Measurements from ENCODE around the gene CCDC57.
A peak's percentile ranks its signal among the peaks of the same experiment; 100 is the strongest.
"Not testable (repeated sequence)": the region's sequence is repeated elsewhere in the genome, so short reads cannot be mapped to it uniquely, and the experiment has no call there.

Gene CCDC57

DNA sequence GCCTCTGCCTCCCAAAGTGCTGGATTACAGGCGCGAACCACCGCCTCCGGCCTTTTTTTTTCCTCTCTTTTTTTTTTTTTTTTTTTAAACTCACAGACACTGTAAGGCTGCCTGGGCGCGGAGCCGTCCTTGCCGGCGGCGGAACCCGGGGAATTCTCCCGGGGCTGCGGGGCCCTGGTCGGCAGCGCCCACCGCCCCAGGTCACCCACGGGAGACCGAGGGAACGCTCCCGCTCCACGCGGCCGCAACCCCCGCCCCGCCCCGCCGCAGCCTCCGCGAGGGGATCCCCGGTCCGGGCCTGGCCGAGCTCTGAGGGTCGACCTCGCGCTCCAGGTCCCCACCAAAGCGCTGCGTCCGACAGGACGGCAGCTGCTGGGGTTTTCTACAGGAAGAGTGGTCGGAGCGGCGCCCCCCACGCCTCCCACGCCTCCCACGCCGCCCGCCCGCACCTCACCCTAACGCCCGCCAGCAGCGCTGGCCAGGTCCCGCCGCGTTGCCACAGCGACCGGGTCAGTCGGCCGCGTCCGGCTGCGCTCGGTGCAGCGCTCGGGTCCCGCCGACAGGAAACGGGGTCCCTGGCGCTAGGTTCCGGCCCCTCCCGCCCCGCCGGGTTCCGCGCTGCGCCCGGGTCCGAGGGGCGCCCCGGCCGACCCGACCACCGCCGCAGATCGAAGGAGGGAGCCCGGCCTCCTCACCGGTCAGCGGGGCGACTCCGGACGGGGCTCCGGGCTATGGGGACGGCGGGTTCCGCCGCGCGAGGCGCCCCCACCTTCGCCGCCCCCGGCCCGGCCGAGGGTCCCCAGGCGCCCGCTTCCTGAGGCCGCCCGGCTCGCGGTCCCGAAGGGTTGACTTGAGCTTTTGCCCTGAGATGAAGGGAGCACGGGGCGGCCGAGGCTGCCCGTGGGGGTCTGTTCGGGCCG is at the start of gene CCDC57:
Gene CCDC57, minus strand, starts transcription at position 512 of the 920 bp plus-strand sequence. CDS start 10,898 bp downstream, outside the sequence.
- peak; percentile 66 for DNase-seq

- DNase-seq: no peak
Measured at GRCh38 chr17:82262344-82262743, 49.7 kb upstream of the CCDC57 start.

GRCh38 chr17:82259972-82260961 is 47.6 kb upstream of the CCDC57 start:
- not testable (repeated sequence) for DNase-seq

- DNase-seq: no peak
Measured at GRCh38 chr17:82258555-82258954, 45.9 kb upstream of the CCDC57 start.

GRCh38 chr17:82257473-82257872 is 44.8 kb upstream of the CCDC57 start:
- DNase-seq: peak; percentile 70

- DNase-seq: no peak
Measured at GRCh38 chr17:82256242-82256885, 43.7 kb upstream of the CCDC57 start.

- no peak for DNase-seq
Measured at GRCh38 chr17:82255402-82255972, 42.8 kb upstream of the CCDC57 start.

DNA sequence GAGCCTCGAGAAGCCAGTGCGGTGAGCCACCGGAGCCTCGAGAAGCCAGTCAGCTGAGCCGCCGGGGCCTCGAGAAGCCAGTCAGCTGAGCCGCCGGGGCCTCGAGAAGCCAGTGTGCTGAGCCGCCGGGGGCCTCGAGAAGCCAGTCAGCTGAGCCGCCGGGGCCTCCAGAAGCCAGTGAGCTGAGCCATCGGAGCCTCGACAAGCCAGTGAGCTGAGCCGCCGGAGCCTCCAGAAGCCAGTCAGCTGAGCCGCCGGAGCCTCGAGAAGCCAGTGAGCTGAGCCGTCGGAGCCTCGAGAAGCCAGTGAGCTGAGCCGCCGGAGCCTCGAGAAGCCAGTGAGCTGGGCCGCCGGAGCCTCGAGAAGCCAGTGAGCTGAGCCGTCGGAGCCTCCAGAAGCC is 42.1 kb upstream of the CCDC57 start:
- DNase-seq: not testable (repeated sequence)

GRCh38 chr17:82254096-82254495 is 41.5 kb upstream of the CCDC57 start:
- not testable (repeated sequence) for DNase-seq

DNA sequence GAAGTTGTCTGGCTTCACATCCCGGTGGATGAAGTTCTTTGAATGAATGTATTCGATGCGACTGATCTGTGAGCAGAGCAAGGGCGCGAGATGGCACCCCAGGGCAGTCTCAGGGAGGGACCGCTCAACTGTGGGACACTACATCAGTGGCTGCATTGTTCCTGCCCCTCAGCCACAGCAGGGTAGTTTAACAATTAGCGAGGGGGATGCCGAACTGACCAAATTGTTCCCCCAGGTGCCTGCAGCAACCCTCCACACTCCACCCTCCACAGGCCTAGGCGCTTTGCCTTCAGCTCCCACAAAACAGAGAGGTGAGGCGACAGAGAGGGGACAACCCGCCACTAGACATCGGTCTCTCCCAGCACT is 40.5 kb upstream of the CCDC57 start:
- no peak for DNase-seq

GRCh38 chr17:82252511-82253178 is 40.0 kb upstream of the CCDC57 start:
- no peak for DNase-seq

GRCh38 chr17:82250868-82251500 is 38.3 kb upstream of the CCDC57 start:
- DNase-seq: no peak

DNA sequence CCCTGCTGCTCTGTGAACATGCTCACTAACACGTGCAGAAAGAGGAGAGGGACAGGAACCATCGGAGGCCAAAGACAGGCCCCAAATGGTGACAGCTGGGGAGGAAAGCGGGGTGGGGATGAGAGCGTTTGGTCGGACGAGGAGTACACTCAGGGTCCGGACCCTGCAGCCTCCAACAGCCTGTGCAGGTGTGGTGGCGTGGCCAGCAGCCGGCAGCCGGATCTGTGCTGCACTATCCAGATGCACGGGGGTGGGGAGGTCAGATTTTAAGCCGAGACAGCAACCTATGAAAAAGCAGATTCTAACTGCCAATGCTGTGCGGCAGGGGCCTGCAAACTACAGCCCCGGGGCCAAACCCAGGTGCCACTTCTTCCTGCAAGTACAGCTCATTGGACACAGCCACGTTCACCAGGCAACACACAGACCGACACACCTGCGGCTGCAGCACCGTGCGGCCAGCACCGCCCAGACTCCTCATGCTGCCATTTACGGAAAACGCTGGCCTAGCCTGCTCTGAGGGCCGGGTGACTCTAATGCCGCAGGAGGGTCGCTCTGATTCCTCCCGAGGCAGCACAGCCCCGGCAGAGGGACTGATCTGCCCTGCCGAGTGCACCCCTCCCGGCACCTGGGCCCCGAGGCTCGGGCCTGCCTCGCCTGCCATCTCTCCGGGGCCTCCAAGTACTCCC is 37.4 kb upstream of the CCDC57 start:
- no peak for DNase-seq

GRCh38 chr17:82248815-82249674 is 36.4 kb upstream of the CCDC57 start:
- no peak for DNase-seq

DNA sequence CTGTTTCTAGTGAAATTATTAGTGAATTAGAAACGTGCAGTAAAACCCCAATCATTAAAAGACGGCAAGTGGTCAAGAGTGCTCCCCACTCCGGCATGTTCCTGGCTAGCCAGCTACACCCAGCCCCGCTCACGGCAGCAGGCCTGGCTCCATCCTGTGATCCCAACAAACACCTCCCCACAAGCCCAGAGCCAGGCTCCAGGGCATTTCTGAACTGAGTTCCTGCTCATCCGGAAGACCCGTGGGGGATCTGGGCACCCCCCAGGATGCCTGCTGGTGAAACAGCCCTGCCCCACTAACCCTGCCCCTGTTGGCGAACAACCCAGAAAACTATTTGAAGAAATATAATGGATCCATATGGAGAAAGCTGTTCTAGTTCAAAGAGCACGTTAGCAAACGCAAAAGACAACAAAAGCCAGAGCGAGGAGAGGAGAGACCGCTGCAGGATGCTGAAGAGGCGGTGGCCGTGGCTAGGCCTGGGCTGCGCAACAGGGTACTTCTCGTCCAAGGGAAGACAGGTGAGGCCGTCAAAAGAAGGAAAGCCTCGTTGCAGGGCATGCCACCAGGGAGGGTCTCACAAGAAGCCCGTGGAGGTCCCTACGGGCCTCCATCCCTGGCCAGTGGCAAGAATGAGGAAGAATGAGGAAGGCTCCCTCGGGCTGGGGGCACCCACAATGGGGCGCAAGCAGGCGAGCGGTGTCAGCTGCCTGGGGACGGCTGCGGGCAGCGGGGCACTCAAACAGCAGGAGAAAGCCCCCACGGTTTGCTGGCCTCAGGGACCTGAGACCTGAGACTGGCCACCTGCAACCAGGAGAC is 35.4 kb upstream of the CCDC57 start:
- no peak for DNase-seq

DNA sequence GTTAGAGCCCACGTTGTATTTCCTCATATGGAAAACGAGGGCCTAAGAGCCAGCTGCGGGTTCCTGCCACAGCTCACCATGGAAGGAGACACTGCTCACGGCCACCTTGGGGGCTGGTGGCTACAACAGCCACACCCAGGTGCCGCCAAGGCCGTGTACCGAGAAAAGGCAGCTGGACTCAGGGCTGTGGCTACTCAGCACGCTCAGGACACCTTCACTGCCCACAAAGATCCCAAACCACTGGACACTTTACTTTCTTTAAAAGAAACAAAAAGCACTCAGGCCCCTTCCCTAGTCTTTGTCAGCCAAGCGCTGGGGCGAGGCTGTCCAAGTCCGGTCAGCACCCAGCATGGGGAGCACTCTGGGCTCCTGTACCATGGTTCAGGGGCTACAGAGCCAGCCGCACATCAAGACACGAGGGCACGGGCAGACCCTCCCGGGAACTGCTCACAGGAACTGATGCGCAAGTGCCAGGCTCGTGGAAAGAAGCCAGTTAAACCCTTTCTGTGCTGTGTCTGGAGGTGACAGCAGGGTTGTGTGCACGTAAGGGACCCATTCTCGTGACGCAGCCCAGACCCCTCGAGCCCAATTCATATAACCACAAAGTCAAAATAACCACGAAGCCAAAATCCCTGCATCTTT is 34.7 kb upstream of the CCDC57 start:
- no peak for DNase-seq

DNA sequence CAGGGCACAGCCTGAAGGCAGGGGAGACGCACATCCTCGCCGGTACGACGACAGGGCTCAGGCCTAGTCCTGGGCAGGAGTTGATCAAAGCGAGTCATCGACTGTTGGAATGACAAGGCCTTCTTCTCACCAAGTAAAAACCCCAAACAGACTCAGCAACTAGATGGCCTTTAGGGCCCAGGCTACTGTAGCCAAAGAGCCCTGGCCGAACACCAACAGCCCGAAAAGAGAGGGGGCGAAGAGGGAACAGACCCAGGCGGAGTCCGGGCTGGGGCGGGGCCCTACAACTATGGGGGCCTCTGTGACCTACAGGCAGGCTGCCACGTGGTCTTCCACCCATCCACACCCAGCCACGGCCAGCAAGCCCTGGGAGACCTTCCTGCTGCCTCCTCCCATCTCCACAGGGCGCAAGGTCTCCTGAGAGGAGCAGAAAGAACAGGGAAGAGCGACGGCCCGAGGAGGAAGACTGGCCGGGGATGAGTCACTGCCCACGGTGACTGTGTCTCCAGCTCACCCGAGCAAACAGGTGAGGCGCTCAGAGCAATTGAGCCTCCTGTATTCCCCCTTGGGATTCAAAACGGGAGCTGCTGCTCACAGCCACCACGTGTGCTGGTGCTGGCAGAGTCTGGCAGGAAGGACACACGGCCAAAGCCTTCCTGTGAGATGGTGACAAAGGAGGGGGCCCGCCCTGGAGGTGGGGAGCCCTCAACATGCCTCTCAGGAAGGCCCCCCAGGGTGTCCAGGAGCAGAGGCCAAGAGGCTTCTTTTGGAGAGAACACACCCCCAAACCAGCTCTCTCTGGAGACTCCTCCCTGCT is 33.9 kb upstream of the CCDC57 start:
- no peak for DNase-seq

- DNase-seq: no peak
Measured at GRCh38 chr17:82246040-82246364, 33.4 kb upstream of the CCDC57 start.

All from activated CD8-positive, alpha-beta memory T cell treated with anti-CD3 and anti-CD28 coated beads, Interleukin-2, amount 50 U/mL, for 4 hours (primary cell).